ENCODE measurements around the gene NRP2.

DNA sequence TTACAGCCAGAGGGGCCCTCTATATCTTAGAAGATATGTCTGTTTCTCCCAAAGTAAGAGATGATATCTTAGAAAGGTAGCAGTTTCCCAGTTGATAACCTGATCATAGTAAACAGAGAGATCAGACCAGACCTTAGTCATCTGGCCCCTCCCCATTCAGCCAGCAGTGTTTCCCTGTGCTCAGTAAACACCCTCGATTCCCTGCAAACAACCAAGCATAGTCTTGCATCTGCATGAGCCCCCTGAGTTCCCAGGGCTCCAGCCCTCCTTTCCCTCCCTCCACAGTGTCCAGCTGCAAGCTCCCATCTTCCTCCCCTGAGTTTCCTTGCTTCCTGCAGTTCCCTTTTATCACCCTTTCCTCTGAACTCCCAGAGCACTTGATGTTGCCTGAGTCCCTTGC, 20.3 kb downstream of the NRP2 start:
- TF ChIP-seq, protein P1, sequence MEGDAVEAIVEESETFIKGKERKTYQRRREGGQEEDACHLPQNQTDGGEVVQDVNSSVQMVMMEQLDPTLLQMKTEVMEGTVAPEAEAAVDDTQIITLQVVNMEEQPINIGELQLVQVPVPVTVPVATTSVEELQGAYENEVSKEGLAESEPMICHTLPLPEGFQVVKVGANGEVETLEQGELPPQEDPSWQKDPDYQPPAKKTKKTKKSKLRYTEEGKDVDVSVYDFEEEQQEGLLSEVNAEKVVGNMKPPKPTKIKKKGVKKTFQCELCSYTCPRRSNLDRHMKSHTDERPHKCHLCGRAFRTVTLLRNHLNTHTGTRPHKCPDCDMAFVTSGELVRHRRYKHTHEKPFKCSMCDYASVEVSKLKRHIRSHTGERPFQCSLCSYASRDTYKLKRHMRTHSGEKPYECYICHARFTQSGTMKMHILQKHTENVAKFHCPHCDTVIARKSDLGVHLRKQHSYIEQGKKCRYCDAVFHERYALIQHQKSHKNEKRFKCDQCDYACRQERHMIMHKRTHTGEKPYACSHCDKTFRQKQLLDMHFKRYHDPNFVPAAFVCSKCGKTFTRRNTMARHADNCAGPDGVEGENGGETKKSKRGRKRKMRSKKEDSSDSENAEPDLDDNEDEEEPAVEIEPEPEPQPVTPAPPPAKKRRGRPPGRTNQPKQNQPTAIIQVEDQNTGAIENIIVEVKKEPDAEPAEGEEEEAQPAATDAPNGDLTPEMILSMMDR (conservative IDR thresholded peaks at IDR 0.05; ENCODE audit: low read length), result no peak
- no peak for TF ChIP-seq EZH2phosphoT487 (IDR thresholded peaks at IDR 0.05; ENCODE audit: borderline replicate concordance, low read depth, low read length)
